ENCODE results near the gene ASB13. TPM values are rescaled to one million over a fixed set of nuclear protein-coding genes. Genes with fewer than 3 reads are reported as not detected.

The ASB13 gene
- total and polyA plus RNA-seq, 2 of the 13 experiments (the other 11 are each of a cell fraction or from before 2014, with no cell fraction given): 9.3 to 15.4 TPM

DNA sequence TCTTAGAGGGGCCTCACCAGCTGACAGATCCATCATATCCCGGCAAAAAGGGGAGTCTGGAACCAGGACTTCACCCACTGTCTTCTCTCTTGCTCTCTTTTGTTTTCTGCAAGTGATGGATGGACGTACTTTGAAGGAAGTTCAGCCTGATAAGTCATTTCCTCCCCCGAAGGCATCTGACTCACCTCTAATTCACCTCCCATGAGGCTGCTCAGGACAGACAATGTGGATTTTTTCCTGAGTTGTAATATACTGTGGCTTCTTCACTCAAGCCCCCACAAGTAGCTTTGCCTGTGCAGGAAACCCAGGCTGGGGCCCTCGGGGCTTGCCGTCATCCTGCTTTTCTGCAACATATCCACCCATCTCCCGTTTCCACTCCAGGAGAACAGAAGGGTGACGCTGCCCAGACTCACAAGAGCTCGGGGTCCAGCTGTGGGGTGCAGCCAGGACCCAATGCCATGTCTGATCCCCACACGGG, 70.4 kb downstream of the ASB13 start:
- H3K79me2 ChIP-seq (ENCODE audit: insufficient read depth, low read length): no peaks in the 10 kb centered on the region
- peaks cover 68% of the 10 kb centered on the region for H3K4me1 ChIP-seq (ENCODE audit: insufficient read depth, low read length)
- ChIA-PET CTCF (ENCODE audit: low intra/inter-chr PET ratio, low total read pairs) (no interaction called here), POLR2A (no interaction called here)
- H3K4me2 ChIP-seq (ENCODE audit: low read depth, low read length): no peak overlapping the region
- ATAC-seq: no peak
- DNase-seq (ENCODE audit: low spot score): no peak
- no TSS peak for BruUV-seq (replicated peaks)
- H3K27me3 ChIP-seq (ENCODE audit: control insufficient read depth in 1 of 2, insufficient read depth in 2 of 2, low read length in 2 of 2): peaks cover 1 to 14% of the 10 kb centered on the region in 2 experiments; a peak in 3 of 5 replicates
- H3K9me3 ChIP-seq (ENCODE audit: low read length): no peaks in the 10 kb centered on the region
- TF ChIP-seq ARHGAP35 (CRISPR knock-in tag; IDR thresholded peaks at IDR 0.05; ENCODE audit: borderline replicate concordance): no peak
- TF ChIP-seq ESRRA (CRISPR knock-in tag; IDR thresholded peaks at IDR 0.05; ENCODE audit: low read depth): no peak
- no peak for TF ChIP-seq ZNF224 (CRISPR knock-in tag; IDR thresholded peaks at IDR 0.05)
- TF ChIP-seq TFDP2 (CRISPR knock-in tag; IDR thresholded peaks at IDR 0.05): no peak
- no peak for TF ChIP-seq ZBTB39 (CRISPR knock-in tag; IDR thresholded peaks at IDR 0.05)
- H3K4me3 ChIP-seq (replicated peaks in 1 of 3; ENCODE audit: insufficient read depth in 1 of 3, low read depth in 2 of 3, low read length in 3 of 3): no peak overlapping the region
- no peak overlapping the region for H3K27ac ChIP-seq (ENCODE audit: extremely low read length, insufficient read depth, low read length)
- H3K36me3 ChIP-seq (replicated peaks in 1 of 2; ENCODE audit: control insufficient read depth in 1 of 2, insufficient read depth in 2 of 2, low read length in 2 of 2): no peaks in the 10 kb centered on the region
- H4K20me1 ChIP-seq (ENCODE audit: insufficient read depth, low read length): no peaks in the 10 kb centered on the region
- no peak overlapping the region for H2AFZ ChIP-seq (ENCODE audit: low read length)
- WGBS (ENCODE audit: low lambda C conversion rate): 26% methylated on average over 8 of the region's 9 CpGs
- intact Hi-C loops (cut with micrococcal nuclease; ENCODE audit: unreplicated experiment) (no loop called here), in situ Hi-C loops (cut with HindIII; ENCODE audit: extremely low pct_ligation_motif_present, low pct_unique_long_range_greater_than_20kb) (no loop called here)
- no peak overlapping the region for H3K9ac ChIP-seq (ENCODE audit: insufficient read depth, low read depth, low read length)
- no peak for FAIRE-seq
